ENCODE results near the gene MAP3K12. TPM values are rescaled to one million over a fixed set of nuclear protein-coding genes. Genes with fewer than 3 reads are reported as not detected.
A peak's percentile ranks its signal among the peaks of the same experiment; 100 is the strongest.

MAP3K12 gene
- total and polyA plus RNA-seq, 2 of the 13 experiments (the other 11 are each of a cell fraction or from before 2014, with no cell fraction given) = 0.20 to 1.1 TPM

DNA sequence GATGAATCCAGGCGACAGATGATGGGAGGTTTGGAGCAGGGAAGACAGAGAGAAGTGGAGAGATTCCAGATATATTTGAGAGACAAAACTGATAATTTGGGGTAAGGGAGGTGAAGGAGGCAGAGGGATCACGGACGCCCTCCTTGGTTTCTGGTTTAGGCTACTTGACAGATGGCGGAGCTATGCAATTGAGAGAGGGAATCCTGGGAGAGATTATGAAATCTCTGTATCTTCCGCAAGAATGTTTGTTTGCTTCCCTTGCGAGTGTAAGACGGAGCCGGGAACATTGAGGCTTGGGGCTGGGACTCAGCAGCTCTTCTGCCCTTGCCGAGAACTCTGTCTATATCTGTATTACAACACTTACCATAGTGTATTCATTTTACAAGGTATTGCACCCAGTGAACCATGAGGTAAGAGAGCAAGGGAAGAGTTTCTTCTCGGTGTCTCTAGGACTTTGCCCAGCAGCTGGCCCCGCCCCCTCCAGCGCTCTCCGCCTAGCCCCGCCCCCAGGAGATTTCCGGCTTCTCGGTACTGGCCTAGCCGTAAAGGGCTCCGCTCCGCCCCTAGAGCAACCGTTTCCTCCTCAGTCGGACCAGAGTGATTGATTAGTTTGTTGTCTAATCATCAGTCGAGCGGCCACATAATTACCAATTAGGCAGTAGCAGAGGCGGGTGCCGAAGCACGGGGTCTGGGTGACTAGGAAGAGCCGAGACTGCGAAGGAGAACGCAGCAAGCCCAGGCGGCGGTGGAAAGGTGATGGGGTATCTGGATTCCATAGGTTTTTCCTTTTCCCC, 58.0 kb downstream of the MAP3K12 start, which contains the start of gene PRR13 (continued):
- TF ChIP-seq, protein P1, sequence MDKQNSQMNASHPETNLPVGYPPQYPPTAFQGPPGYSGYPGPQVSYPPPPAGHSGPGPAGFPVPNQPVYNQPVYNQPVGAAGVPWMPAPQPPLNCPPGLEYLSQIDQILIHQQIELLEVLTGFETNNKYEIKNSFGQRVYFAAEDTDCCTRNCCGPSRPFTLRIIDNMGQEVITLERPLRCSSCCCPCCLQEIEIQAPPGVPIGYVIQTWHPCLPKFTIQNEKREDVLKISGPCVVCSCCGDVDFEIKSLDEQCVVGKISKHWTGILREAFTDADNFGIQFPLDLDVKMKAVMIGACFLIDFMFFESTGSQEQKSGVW (CRISPR knock-in tag; IDR thresholded peaks at IDR 0.05; ENCODE audit: borderline replicate concordance) = no peak
- TF ChIP-seq SIN3A (IDR thresholded peaks at IDR 0.05; ENCODE audit: borderline replicate concordance, low read depth, low read length) (peak; percentile 86; the same call in 1 of the 2 replicates), ZNF570 (CRISPR knock-in tag; IDR thresholded peaks at IDR 0.05; ENCODE audit: borderline replicate concordance) (no peak), ZKSCAN8 (CRISPR knock-in tag; IDR thresholded peaks at IDR 0.05; ENCODE audit: borderline replicate concordance) (no peak), HMGXB3 (CRISPR knock-in tag; IDR thresholded peaks at IDR 0.05; ENCODE audit: borderline replicate concordance) (no peak), ZFP37 (CRISPR knock-in tag; IDR thresholded peaks at IDR 0.05; ENCODE audit: borderline replicate concordance) (no peak), MED13 (CRISPR knock-in tag; IDR thresholded peaks at IDR 0.05) (no peak), ZSCAN9 (CRISPR knock-in tag; IDR thresholded peaks at IDR 0.05; ENCODE audit: borderline replicate concordance) (0 out of 2 replicates have a peak, but pooled peaks have one; percentile 34), SRSF1 (optimal IDR thresholded peaks at IDR 0.05; ENCODE audit: low read depth, low read length) (no peak), ZFAT (CRISPR knock-in tag; conservative IDR thresholded peaks at IDR 0.05) (no peak)
- TF ChIP-seq, protein P2, sequence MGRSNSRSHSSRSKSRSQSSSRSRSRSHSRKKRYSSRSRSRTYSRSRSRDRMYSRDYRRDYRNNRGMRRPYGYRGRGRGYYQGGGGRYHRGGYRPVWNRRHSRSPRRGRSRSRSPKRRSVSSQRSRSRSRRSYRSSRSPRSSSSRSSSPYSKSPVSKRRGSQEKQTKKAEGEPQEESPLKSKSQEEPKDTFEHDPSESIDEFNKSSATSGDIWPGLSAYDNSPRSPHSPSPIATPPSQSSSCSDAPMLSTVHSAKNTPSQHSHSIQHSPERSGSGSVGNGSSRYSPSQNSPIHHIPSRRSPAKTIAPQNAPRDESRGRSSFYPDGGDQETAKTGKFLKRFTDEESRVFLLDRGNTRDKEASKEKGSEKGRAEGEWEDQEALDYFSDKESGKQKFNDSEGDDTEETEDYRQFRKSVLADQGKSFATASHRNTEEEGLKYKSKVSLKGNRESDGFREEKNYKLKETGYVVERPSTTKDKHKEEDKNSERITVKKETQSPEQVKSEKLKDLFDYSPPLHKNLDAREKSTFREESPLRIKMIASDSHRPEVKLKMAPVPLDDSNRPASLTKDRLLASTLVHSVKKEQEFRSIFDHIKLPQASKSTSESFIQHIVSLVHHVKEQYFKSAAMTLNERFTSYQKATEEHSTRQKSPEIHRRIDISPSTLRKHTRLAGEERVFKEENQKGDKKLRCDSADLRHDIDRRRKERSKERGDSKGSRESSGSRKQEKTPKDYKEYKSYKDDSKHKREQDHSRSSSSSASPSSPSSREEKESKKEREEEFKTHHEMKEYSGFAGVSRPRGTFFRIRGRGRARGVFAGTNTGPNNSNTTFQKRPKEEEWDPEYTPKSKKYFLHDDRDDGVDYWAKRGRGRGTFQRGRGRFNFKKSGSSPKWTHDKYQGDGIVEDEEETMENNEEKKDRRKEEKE (IDR thresholded peaks at IDR 0.05) = no peak
- TF ChIP-seq, protein P3, sequence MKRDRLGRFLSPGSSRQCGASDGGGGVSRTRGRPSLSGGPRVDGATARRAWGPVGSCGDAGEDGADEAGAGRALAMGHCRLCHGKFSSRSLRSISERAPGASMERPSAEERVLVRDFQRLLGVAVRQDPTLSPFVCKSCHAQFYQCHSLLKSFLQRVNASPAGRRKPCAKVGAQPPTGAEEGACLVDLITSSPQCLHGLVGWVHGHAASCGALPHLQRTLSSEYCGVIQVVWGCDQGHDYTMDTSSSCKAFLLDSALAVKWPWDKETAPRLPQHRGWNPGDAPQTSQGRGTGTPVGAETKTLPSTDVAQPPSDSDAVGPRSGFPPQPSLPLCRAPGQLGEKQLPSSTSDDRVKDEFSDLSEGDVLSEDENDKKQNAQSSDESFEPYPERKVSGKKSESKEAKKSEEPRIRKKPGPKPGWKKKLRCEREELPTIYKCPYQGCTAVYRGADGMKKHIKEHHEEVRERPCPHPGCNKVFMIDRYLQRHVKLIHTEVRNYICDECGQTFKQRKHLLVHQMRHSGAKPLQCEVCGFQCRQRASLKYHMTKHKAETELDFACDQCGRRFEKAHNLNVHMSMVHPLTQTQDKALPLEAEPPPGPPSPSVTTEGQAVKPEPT (CRISPR knock-in tag; IDR thresholded peaks at IDR 0.05; ENCODE audit: low read depth) = no peak
- TF ChIP-seq, protein P4, sequence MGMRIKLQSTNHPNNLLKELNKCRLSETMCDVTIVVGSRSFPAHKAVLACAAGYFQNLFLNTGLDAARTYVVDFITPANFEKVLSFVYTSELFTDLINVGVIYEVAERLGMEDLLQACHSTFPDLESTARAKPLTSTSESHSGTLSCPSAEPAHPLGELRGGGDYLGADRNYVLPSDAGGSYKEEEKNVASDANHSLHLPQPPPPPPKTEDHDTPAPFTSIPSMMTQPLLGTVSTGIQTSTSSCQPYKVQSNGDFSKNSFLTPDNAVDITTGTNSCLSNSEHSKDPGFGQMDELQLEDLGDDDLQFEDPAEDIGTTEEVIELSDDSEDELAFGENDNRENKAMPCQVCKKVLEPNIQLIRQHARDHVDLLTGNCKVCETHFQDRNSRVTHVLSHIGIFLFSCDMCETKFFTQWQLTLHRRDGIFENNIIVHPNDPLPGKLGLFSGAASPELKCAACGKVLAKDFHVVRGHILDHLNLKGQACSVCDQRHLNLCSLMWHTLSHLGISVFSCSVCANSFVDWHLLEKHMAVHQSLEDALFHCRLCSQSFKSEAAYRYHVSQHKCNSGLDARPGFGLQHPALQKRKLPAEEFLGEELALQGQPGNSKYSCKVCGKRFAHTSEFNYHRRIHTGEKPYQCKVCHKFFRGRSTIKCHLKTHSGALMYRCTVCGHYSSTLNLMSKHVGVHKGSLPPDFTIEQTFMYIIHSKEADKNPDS (CRISPR knock-in tag; IDR thresholded peaks at IDR 0.05) = no peak

All from HepG2 (cell line).